ENCODE results near the gene CHTF8.

GRCh38 chr16:69079697-69080096 lies 52.7 kb downstream of the CHTF8 start:
- TF ChIP-seq EZH2 (IDR thresholded peaks at IDR 0.05; ENCODE audit: borderline replicate concordance, low read length): no peak
- TF ChIP-seq, protein P1, sequence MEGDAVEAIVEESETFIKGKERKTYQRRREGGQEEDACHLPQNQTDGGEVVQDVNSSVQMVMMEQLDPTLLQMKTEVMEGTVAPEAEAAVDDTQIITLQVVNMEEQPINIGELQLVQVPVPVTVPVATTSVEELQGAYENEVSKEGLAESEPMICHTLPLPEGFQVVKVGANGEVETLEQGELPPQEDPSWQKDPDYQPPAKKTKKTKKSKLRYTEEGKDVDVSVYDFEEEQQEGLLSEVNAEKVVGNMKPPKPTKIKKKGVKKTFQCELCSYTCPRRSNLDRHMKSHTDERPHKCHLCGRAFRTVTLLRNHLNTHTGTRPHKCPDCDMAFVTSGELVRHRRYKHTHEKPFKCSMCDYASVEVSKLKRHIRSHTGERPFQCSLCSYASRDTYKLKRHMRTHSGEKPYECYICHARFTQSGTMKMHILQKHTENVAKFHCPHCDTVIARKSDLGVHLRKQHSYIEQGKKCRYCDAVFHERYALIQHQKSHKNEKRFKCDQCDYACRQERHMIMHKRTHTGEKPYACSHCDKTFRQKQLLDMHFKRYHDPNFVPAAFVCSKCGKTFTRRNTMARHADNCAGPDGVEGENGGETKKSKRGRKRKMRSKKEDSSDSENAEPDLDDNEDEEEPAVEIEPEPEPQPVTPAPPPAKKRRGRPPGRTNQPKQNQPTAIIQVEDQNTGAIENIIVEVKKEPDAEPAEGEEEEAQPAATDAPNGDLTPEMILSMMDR (IDR thresholded peaks at IDR 0.05; ENCODE audit: low read length): no peak
